NAMALWA (cell line): ENCODE data around the gene PRKAR2B.
A peak's percentile ranks its signal among the peaks of the same experiment; 100 is the strongest.
"Not testable (repeated sequence)": the region's sequence is repeated elsewhere in the genome, so short reads cannot be mapped to it uniquely, and the experiment has no call there.

Experiments used
- DNase-seq: peaks from one replicate; pipeline ENCODE4 v3.0.0-alpha.2; 2015; ENCODE audit warnings: low spot score

PRKAR2B gene

DNA sequence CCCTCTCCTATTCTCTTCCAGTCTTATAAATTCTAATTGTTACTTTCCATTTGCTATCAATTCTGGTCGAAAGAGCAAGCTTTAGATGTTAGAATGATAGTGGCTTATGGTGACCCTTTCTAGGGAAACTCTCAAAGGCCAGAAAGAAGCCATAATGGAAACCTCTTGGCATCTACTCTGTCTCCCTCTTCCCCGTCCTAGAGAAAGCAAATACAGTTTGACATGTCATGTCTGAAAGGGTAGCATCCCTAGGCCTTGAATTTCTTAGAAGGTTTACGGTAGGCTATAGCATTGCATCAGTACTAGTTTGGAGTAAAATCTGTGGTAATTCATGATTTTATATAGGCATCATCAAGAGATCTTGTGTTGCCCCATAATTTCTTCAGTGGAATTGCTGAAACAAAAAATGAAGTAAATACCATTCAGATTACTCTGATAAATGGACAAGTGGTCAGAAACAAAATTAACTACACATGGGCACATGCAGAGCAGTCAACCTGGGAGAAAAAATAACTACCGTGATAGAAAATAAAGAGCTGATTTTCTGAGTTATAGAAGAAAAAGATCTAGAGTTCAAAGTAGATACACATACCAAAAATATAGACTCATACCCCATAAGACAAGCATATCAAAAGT lies 4.4 kb downstream of the PRKAR2B start:
- DNase-seq = no peak

GRCh38 chr7:107049480-107049879 lies 5.0 kb downstream of the PRKAR2B start:
- no peak for DNase-seq

- no peak for DNase-seq
Measured at GRCh38 chr7:107049971-107050532, 5.5 kb downstream of the PRKAR2B start.

GRCh38 chr7:107051376-107051775 lies 6.9 kb downstream of the PRKAR2B start:
- DNase-seq = no peak

DNA sequence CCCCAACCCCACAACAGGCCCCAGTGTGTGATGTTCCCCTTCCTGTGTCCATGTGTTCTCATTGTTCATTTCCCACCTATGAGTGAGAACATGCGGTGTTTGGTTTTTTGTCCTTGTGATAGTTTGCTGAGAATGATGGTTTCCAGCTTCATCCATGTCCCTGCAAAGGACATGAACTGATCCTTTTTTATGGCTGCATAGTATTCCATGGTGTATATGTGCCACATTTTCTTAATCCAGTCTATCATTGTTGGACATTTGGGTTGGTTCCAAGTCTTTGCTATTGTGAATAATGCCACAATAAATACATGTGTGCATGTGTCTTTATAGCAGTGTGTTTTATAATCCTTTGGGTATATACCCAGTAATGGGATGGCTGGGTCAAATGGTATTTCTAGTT lies 10.5 kb downstream of the PRKAR2B start:
- DNase-seq = not testable (repeated sequence)

DNA sequence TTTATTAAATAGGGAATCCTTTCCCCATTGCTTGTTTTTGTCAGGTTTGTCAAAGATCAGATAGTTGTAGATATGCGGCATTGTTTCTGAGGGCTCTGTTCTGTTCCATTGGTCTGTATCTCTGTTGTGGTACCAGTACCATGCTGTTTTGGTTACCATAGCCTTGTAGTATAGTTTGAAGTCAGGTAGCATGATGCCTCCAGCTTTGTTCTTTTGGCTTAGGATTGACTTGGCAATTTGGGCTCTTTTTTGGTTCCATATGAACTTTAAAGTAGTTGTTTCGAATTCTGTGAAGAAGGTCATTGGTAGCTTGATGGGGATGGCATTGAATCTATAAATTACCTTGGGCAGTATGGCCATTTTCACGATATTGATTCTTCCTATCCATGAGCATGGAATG lies 11.6 kb downstream of the PRKAR2B start:
- DNase-seq = not testable (repeated sequence)

DNA sequence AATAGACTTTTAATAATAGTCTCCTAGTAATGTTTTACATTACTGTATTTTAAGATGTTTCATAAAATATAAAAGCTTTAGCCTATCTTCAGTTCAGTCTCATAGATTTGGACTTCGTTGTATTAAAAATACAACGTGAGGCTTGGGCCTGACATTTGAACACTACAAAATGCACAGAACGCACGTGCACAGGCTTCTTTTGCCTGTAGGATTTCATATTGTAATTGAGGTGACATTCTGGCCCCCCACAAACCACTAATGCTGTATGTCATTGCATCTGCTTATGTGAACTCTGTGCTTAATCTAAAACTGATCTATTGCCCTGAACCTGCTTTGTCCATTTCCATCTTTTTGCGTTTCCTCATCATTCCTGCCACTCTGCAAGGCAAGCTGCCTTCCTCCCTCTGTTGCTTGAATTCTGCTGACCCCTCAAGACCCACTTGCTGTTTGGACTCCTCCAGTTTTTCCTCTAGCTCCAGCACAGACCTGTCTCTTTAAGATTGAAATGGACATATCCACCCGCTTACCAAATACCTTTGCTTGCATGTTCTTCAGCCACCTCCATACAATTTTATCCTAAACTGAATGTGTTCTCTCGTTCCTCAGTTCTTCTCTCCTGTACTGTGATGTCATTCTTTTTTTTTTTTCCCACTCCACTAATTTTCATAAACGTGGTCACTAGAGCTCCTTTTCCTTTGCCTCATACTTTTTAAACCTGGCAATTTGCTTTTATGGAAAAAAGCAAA lies 12.4 kb downstream of the PRKAR2B start:
- no peak for DNase-seq

GRCh38 chr7:107057474-107057833 lies 12.9 kb downstream of the PRKAR2B start:
- no peak for DNase-seq

- no peak for DNase-seq
Measured at GRCh38 chr7:107059468-107059867, 15.0 kb downstream of the PRKAR2B start.

DNA sequence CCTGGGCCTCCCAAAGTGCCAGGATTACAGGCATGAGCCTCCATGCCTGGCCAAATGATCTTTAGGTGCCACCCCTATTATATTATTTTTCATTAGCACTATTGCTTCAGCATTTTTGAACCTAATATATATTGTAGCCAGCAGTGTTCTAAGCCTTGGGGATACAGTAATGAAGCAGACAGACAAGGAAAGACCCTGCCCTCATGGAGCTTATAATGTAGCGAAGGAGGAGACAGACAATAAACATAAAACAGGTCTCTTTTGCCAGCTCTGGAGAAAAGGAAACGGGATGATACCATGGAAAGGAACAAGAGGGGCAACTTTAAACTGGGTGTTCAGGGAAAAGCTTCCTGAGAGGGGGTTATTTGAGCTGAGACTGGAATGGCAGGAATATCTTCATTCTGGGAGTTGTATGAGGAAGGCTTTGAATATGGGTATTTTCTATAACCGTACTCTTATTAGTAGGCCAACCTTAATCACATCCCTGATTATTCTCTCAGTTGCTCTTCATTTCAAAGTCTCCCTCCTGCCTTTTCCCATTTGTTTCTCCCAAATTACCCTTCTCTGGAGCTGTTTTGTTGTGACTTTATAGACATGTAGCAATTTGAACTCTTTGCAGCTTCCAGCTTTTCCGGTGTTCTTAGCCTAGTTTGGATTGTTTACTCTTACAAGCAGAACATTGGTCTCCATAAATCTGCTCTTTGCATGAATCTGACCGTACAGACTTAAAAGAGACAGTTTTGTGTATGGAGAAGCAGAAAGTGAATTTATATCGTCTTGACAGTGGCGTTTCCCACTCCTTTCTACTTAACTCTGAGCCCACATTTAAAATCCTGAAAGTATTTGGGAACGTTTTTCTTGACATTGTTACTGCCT lies 19.0 kb downstream of the PRKAR2B start:
- DNase-seq = no peak

DNA sequence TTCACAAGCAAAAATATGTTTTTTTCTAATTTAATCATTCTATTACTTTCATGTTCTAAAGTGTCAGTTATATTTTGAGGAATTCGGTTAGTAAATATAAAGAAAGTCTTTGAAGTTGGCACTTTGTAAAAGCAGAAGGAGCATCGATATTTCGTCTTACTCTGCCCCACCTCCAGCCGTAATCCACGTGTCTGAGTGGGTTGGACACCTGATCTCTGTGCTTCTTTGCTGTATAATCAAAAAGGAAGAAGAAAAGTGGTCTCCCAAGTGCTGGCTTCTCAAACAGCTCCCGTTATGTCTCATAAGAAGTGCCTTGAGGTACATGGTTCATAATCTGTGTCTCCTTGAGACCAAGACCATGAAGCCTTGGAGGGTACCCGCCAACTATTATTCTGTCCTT lies 19.8 kb downstream of the PRKAR2B start:
- DNase-seq = no peak

GRCh38 chr7:107065929-107066247 lies 21.4 kb downstream of the PRKAR2B start:
- DNase-seq = no peak

GRCh38 chr7:107068156-107068555 lies 23.7 kb downstream of the PRKAR2B start:
- DNase-seq = peak; percentile 76

- peak; percentile 56 for DNase-seq
Measured at GRCh38 chr7:107069457-107069856, 25.0 kb downstream of the PRKAR2B start.

DNA sequence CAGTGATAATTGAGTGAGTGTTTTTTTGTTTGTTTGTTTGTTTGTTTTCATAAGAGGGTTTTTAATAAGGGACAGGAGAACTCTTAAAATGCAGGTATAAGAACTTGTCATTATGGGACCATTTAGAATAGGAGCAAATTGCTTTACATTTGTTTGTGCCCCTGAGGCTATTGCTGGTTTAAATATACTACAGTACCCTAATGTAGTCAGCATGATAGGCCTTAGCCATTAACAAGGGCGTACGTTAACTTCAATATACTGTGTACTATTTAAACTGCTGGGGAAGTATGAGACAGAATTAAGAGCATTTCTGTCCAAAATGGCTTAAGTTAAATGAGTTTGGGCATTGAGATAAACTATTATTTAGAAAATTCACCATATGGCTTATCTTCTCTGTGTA lies 26.2 kb downstream of the PRKAR2B start:
- no peak for DNase-seq

GRCh38 chr7:107071129-107071528 lies 26.6 kb downstream of the PRKAR2B start:
- no peak for DNase-seq

- DNase-seq = no peak
Measured at GRCh38 chr7:107072133-107072532, 27.6 kb downstream of the PRKAR2B start.

GRCh38 chr7:107075863-107076574 lies 31.5 kb downstream of the PRKAR2B start:
- DNase-seq = no peak

GRCh38 chr7:107076781-107077698 lies 32.5 kb downstream of the PRKAR2B start:
- no peak for DNase-seq

- no peak for DNase-seq
Measured at GRCh38 chr7:107077699-107078516, 33.4 kb downstream of the PRKAR2B start.
